Activated naive CD4-positive, alpha-beta T cell treated with Interleukin-2 at 50 U/mL for 16 hours (primary cell): Measurements from ENCODE around the gene TTBK1.
A peak's percentile ranks its signal among the peaks of the same experiment; 100 is the strongest.

Source experiments
- DNase-seq: peaks from one replicate; pipeline ENCODE4 v3.0.0-alpha.2; 2020

The TTBK1 gene

GRCh38 chr6:43274127-43274915 lies 31.0 kb downstream of the TTBK1 start:
- no peak for DNase-seq

DNA sequence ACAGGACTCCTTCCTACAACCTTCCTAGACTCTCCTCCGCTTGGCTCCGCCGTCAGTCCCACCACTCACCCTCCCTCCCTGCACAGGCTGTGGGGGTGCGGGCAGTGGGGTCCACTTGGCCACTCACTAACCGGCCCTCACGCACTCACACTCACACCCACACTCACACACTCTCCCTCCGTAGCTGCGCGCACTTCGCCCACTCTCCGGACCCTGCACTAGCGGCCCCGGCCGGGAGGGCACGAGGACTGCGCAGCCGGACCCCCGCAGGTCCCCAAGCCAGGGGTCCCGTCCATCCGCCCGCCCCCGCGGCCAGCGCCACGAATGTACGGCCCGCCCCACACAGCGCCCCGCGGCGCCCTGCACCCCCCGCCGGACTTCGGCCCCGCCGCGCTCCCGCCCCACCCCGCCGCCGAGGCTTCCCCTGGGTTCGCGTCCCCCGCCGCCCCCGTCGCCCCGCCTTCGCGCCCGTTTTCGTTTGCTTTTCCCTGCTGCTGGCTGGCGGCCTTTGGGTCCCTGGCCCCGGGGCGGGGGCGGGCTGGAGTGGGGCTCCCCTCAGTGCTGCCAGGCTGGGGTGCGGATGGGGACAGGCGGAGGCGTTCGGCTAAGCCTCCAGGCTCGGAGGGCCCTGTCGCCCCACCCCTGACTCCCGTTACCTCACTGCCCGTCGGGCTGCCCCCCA lies 31.8 kb downstream of the TTBK1 start:
- peak; percentile 40 for DNase-seq

DNA sequence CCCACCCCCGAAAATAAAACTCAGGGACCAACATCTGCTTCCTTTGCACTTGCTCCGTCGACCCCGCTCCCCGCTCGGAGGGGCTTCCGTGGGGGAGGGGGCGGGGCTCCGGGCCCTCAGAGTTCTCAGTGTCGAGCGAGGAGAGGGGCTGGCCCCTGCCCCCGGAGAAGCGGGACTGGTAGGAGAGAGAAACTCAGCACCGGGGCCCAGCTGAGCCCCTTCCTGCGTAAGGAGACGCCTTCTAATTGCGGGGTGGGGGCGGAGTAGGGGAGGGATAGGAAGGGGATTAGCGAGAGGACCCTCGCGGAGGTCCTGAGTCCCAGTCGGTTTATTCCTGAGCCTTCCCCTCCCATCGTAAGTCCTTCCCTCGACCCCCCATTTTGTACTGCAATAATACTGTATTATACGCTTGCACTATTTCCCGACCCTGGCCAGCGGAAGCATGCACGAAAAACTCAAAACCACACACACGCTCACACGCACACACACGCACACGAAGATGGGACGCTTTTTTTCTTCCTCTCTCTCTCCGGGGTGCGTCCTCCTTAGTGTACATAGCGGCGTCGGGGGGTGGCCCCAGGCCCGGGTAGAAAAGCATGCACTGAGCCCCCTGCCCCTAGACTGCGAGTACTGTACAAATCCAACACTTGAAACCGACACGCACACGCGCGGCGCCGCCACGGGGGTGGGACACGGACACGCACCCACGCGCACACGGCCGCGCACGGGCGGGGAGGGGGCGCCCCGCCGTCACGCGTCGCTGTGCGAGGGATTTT lies 32.7 kb downstream of the TTBK1 start:
- peak; percentile 33 for DNase-seq

GRCh38 chr6:43276577-43277305 lies 33.5 kb downstream of the TTBK1 start:
- DNase-seq: no peak

DNA sequence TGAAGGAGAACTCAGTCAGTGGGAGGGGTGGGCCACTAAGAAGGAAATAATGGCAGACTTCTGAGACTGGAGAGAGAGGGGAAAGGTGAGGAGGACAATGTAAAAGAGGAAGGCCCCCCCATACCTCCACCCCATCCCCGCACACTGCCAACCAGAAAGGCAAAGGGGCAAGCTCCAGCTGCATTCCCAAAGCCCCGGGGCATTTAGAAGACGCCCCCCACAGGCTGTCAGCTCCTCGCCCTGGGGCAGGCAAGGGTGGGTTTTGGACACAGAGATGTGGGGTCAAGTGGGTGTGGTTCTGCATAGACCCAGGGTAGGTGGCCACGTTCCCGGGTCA lies 34.0 kb downstream of the TTBK1 start:
- DNase-seq: no peak

- DNase-seq: no peak
These were observed 34.6 kb downstream of the TTBK1 start for GRCh38 chr6:43277643-43278523.

DNA sequence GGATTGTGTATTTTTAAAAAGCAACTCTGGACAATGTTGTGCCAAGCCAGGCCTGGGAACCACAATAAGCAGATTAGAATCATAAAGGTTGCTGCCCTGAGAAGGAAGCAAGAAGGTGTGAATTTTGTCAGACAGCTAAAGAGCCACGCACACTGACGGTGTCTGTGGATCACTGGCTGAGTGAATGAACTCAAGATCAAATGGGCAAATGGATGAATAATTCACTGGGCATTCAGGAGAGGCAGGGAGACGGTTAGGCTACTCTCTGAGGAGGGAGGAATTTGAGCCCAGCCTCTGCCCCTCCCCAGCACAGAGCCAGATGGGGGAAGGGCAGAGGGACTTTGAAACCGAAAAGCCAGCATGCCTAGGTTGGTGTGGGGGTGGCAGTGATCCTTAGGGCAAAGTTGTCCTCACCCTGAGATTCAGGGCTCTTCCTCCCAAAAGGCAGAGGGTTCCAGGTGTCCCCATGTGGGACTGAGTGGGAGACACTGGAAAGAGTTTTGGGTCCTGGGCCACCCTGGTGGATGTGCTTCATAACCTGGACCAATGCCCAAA lies 35.3 kb downstream of the TTBK1 start:
- DNase-seq: no peak

DNA sequence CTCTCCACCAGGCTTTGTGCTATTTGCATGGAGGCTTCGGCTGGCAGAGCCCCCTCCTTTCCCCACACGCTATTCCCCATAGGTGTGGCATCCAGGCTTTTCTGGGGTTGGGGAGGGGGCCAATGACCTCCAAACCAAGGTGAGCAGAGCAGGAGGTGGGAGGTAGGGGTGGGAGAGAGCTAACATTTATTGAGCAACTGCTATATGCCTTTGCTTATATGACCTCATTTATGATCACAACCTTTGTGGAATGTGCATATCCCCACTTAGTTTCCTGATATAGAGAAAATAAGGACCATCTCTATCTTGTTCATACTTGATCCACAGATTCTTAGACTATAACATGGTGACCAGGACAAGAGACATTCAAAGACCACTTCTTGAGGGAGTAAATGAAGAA lies 37.0 kb downstream of the TTBK1 start:
- no peak for DNase-seq

GRCh38 chr6:43282060-43282459 lies 38.8 kb downstream of the TTBK1 start:
- no peak for DNase-seq

DNA sequence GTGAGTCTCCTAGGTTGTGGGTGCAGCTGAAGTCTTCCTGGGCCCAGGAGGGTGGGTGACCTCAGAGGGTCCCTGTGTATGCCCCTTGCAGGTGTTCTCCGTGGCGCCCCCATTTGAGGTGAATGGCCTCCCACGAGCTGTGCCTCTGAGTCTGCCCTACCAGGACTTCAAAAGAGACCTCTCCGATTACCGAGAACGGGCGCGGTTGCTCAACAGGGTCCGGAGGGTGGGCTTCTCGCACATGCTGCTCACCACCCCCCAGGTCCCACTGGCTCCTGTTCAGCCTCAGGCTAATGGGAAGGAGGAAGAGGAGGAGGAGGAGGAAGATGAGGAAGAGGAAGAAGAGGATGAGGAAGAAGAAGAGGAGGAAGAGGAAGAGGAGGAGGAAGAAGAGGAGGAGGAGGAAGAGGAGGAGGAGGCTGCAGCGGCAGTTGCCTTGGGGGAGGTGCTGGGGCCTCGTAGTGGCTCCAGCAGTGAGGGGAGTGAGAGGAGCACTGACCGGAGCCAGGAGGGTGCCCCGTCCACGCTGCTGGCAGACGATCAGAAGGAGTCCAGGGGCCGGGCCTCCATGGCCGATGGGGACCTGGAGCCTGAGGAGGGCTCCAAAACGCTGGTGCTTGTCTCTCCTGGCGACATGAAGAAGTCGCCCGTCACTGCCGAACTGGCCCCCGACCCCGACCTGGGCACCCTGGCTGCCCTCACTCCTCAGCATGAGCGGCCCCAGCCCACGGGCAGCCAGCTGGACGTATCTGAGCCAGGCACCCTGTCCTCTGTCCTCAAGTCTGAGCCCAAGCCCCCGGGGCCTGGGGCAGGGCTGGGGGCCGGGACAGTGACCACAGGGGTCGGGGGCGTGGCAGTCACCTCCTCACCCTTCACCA lies 39.6 kb downstream of the TTBK1 start:
- DNase-seq: no peak

DNA sequence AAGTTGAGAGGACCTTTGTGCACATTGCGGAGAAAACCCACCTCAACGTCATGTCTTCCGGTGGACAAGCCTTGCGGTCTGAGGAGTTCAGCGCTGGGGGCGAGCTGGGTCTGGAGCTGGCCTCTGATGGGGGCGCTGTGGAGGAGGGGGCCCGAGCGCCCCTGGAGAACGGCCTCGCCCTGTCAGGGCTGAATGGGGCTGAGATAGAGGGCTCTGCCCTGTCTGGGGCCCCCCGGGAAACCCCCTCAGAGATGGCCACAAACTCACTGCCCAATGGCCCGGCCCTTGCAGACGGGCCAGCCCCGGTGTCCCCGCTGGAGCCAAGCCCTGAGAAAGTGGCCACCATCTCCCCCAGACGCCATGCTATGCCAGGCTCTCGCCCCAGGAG lies 40.2 kb downstream of the TTBK1 start:
- no peak for DNase-seq

- DNase-seq: no peak
These were observed 40.6 kb downstream of the TTBK1 start for GRCh38 chr6:43283905-43284304.

- DNase-seq: no peak
These were observed 41.9 kb downstream of the TTBK1 start for GRCh38 chr6:43284991-43285781.

- no peak for DNase-seq
These were observed 42.6 kb downstream of the TTBK1 start for GRCh38 chr6:43285832-43286231.

DNA sequence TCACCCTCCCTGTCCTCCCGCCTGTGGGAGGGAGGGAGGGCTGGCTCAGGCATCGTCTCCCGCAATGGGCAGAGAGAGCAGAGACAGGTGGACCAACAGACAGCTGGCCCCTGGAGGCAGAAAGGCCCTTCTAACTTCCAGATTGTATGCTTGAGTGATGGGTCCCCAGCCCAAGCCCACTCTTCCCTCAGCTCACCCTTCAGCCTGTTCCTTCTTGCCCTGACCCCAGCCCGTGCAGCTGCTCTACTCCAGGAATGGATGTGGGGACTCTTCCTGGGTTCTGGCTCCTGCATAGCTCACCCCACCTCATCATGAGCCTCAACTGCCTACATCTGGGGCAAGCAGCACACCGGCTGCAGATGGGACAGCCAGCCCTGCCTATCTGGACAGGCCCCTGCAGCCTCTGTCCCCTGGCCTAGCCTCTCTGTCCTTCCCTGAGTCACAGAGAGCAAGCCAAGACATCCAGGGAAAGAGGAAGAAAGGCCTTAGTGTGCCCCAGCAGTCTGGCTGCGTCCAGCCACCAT lies 43.2 kb downstream of the TTBK1 start:
- DNase-seq: no peak

GRCh38 chr6:43286980-43287716 lies 43.9 kb downstream of the TTBK1 start:
- DNase-seq: no peak

DNA sequence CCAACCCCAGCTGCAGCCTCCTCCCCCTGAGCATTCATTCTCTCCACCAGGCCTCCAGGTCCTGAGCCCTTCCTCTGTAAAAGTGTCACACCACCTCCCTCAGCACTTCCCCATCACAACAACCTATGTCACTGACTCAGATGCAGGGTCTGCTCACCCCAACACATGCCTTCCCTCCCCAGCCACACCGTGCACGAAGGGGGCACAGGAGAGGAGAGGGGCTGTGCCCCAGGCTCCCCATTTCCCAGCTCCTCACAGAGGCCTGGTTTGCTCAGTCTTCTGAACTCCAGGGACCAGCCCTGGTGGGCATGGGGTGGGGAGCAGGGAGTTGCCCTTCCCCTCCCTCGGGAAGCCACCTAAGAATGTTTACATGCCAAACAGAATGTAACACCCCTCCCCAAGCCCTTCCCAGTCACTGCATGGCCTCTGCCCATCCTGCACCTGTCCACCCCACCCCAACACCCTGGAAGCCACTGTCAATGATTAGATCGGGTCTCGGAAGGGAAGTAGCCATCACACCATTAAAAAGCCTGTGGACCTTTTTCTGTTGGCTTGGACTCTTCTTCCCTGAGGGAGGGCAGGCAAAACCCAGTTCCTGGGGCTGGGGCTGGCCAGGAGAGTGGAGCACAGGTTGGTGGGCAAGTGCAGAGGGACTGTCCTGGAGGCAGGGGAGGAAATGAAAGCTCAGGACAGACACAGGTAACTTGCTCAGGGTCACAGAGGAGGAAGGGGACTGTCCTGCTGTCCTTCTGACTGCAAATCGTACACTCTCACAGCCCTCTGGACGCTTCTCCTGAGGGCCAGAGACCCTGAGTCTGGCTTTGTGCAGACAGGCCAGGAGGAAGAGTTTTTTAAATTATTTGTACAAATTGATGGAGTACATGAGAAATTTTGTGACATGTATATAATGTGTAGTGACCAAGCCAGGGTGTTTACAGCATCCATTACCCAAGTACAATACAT lies 44.7 kb downstream of the TTBK1 start:
- DNase-seq: no peak
